Sigmoid colon (tissue), 4 donors: ENCODE results near the gene LZTS3.

Source experiments
- EP300 ChIP-seq, 4 donors: sonication (generic); formaldehyde crosslinking; IDR thresholded peaks; one replicate each; pipeline ENCODE4 v1.6.1; 2017; ENCODE audit warnings: antibody characterized with exemption in 4 of 4
- POLR2A ChIP-seq, 2 donors: fragments of 450-650 bp; IDR thresholded peaks; one replicate each; pipeline ENCODE4 v1.6.1; 2016; ENCODE audit warnings: antibody characterized with exemption in 2 of 2, mild to moderate bottlenecking in 2 of 2, moderate library complexity in 2 of 2
- TF ChIP-seq, protein P1 (sequence below), 4 experiments: fragments of 450-650 bp in 3 of 4; fragments of 200-600 bp in 1 of 4; IDR thresholded peaks; one replicate each; pipeline ENCODE4 v1.5.1; 2016 to 2019; ENCODE audit warnings: antibody characterized with exemption in 4 of 4, mild to moderate bottlenecking in 3 of 4, moderate library complexity in 2 of 4

DNA sequence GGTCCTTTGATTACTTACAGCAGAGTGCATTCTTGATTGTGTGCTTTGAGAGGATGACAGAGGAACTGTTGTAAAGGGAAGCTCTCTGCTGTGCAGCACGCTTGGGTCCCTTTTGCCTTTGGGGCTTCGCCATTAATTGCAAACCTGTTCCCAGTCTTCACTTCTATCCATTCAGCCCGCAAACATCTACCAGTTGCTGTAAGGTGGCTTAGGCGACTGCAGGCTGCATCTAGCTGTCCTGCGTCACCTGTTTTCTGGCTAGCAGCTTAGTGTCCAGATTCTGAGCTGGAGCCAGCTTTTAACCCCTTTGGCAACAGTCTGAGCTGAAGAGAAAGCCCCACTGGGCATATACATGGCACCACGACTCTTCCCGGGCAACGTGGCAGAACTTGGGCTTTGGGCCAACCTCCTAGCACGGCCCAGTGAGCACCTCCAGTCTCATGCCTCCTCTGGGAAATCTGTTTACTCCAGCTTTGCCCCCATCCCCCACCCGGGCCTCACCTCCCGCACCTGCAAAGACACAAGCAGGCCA is 11.2 kb downstream of the LZTS3 start:
- TF ChIP-seq POLR2A (IDR thresholded peaks at IDR 0.05), result no peak
- TF ChIP-seq, protein P1, sequence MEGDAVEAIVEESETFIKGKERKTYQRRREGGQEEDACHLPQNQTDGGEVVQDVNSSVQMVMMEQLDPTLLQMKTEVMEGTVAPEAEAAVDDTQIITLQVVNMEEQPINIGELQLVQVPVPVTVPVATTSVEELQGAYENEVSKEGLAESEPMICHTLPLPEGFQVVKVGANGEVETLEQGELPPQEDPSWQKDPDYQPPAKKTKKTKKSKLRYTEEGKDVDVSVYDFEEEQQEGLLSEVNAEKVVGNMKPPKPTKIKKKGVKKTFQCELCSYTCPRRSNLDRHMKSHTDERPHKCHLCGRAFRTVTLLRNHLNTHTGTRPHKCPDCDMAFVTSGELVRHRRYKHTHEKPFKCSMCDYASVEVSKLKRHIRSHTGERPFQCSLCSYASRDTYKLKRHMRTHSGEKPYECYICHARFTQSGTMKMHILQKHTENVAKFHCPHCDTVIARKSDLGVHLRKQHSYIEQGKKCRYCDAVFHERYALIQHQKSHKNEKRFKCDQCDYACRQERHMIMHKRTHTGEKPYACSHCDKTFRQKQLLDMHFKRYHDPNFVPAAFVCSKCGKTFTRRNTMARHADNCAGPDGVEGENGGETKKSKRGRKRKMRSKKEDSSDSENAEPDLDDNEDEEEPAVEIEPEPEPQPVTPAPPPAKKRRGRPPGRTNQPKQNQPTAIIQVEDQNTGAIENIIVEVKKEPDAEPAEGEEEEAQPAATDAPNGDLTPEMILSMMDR (IDR thresholded peaks at IDR 0.05), result no peak
- no peak for TF ChIP-seq EP300 (IDR thresholded peaks at IDR 0.05)
